Stimulated activated CD8-positive, alpha-beta memory T cell treated with anti-CD3 and anti-CD28 coated beads, Interleukin-7, amount 100 ng/mL, for 1 hour (primary cell): ENCODE data around the gene BTLA.
"Not testable (repeated sequence)": the region's sequence is repeated elsewhere in the genome, so short reads cannot be mapped to it uniquely, and the experiment has no call there.

Experiments used
- DNase-seq, 2 donors: peaks; one replicate each; pipeline ENCODE4 v3.0.0-alpha.2; 2020; ENCODE audit warnings: low read depth in 2 of 2

The BTLA gene

GRCh38 chr3:112491373-112491772, 7.9 kb downstream of the BTLA start:
- no peak for DNase-seq

- DNase-seq, result no peak
Observed at GRCh38 chr3:112489674-112490479, 9.4 kb downstream of the BTLA start.

GRCh38 chr3:112486811-112487505, 12.3 kb downstream of the BTLA start:
- no peak for DNase-seq

GRCh38 chr3:112484352-112484751, 14.9 kb downstream of the BTLA start:
- DNase-seq, result no peak

GRCh38 chr3:112482675-112483074, 16.6 kb downstream of the BTLA start:
- no peak for DNase-seq

- no peak for DNase-seq
Observed at GRCh38 chr3:112481302-112481721, 18.0 kb downstream of the BTLA start.

GRCh38 chr3:112477891-112478290, 21.4 kb downstream of the BTLA start:
- no peak for DNase-seq

GRCh38 chr3:112476346-112476745, 22.9 kb downstream of the BTLA start:
- DNase-seq, result no peak

GRCh38 chr3:112474796-112475195, 24.5 kb downstream of the BTLA start:
- no peak for DNase-seq

- no peak for DNase-seq
Observed at GRCh38 chr3:112472691-112473090, 26.6 kb downstream of the BTLA start.

- DNase-seq, result no peak
Observed at GRCh38 chr3:112471596-112472325, 27.5 kb downstream of the BTLA start.

- DNase-seq, result no peak
Observed at GRCh38 chr3:112470788-112471187, 28.5 kb downstream of the BTLA start.

GRCh38 chr3:112469671-112470070, 29.6 kb downstream of the BTLA start:
- DNase-seq, result no peak

- no peak for DNase-seq
Observed at GRCh38 chr3:112467539-112467938, 31.7 kb downstream of the BTLA start.

GRCh38 chr3:112466020-112466419, 33.3 kb downstream of the BTLA start:
- DNase-seq, result no peak

GRCh38 chr3:112464264-112464663, 35.0 kb downstream of the BTLA start:
- no peak for DNase-seq

GRCh38 chr3:112463250-112463649, 36.0 kb downstream of the BTLA start:
- DNase-seq, result no peak

- DNase-seq, result not testable (repeated sequence)
Observed at GRCh38 chr3:112461787-112462186, 37.5 kb downstream of the BTLA start.

- DNase-seq, result no peak
Observed at GRCh38 chr3:112460519-112461195, 38.6 kb downstream of the BTLA start.

GRCh38 chr3:112459750-112460149, 39.5 kb downstream of the BTLA start:
- no peak for DNase-seq

- no peak for DNase-seq
Observed at GRCh38 chr3:112456147-112456546, 43.1 kb downstream of the BTLA start.

- DNase-seq, result no peak
Observed at GRCh38 chr3:112448939-112449338, 50.3 kb downstream of the BTLA start.
